Uterus (tissue), 2 donors: ENCODE measurements around the gene COL25A1.

Experiments
- CTCF ChIP-seq, 4 experiments: fragments of 200-600 bp in 2 of 4; fragments of 450-650 bp in 2 of 4; sonication (generic) in 2 of 4; IDR thresholded peaks; one replicate each; pipeline ENCODE4 v1.5.1; 2016 to 2019; ENCODE audit warnings: antibody characterized with exemption in 4 of 4, mild to moderate bottlenecking in 2 of 4, moderate library complexity in 1 of 4
- POLR2A ChIP-seq, 2 donors: fragments of 450-650 bp; IDR thresholded peaks; one replicate each; pipeline ENCODE4 v1.6.1; 2016; ENCODE audit warnings: antibody characterized with exemption in 2 of 2, mild to moderate bottlenecking in 1 of 2, moderate library complexity in 1 of 2

DNA sequence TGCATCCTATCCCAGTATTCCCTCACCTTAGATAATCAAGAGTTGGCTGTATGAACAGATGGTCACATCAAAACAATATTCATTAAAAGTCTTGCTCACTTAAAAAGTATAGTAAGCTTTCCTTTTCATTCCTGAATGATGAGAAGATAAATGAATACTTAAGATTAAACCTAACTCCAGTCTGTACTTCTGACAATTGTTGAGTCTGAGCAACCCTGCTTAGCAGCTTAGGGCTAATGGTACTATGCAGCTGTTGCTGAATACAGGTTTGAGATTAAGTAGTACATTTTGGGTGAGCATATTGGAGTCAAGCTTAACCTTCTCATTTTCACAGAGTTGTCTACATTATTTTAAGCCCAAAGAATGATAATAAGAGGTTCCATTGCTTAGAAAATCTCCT is 417.9 kb downstream of the COL25A1 start:
- TF ChIP-seq CTCF (IDR thresholded peaks at IDR 0.05): no peak
- TF ChIP-seq POLR2A (IDR thresholded peaks at IDR 0.05): no peak
